NCI-H2196 (cell line): ENCODE data around the gene TSPAN14.

Experiments
- DNase-seq: peaks from one replicate; lab custom pipeline; 2025; ENCODE audit not compliant: unreplicated experiment; lab: John Stamatoyannopoulos, UW

The TSPAN14 gene

GRCh38 chr10:80502621-80503583 is 48.8 kb downstream of the TSPAN14 start:
- DNase-seq = no peak

- no peak for DNase-seq
Measured at GRCh38 chr10:80503584-80504157, 49.6 kb downstream of the TSPAN14 start.

GRCh38 chr10:80504158-80504811 is 50.2 kb downstream of the TSPAN14 start:
- no peak for DNase-seq

GRCh38 chr10:80504897-80505465 is 50.9 kb downstream of the TSPAN14 start:
- DNase-seq = no peak

- DNase-seq = no peak
Measured at GRCh38 chr10:80506189-80506575, 52.1 kb downstream of the TSPAN14 start.

GRCh38 chr10:80506836-80507487 is 52.9 kb downstream of the TSPAN14 start:
- DNase-seq = no peak

- no peak for DNase-seq
Measured at GRCh38 chr10:80509108-80509402, 54.9 kb downstream of the TSPAN14 start.

GRCh38 chr10:80509403-80510161 is 55.5 kb downstream of the TSPAN14 start:
- DNase-seq = no peak

GRCh38 chr10:80512031-80512526 is 58.0 kb downstream of the TSPAN14 start:
- DNase-seq = no peak

- DNase-seq = no peak
Measured at GRCh38 chr10:80513106-80513505, 59.0 kb downstream of the TSPAN14 start.

GRCh38 chr10:80515511-80515910 is 61.4 kb downstream of the TSPAN14 start:
- no peak for DNase-seq

GRCh38 chr10:80515941-80516340 is 61.8 kb downstream of the TSPAN14 start:
- DNase-seq = no peak

- no peak for DNase-seq
Measured at GRCh38 chr10:80516506-80517075, 62.5 kb downstream of the TSPAN14 start.

- DNase-seq = no peak
Measured at GRCh38 chr10:80517416-80518142, 63.5 kb downstream of the TSPAN14 start.

- DNase-seq = no peak
Measured at GRCh38 chr10:80518143-80518806, 64.2 kb downstream of the TSPAN14 start.

- DNase-seq = no peak
Measured at GRCh38 chr10:80518807-80519360, 64.8 kb downstream of the TSPAN14 start.

- no peak for DNase-seq
Measured at GRCh38 chr10:80519936-80520650, 66.0 kb downstream of the TSPAN14 start.
